GM12864 (cell line): ENCODE measurements around the gene MEIOSIN.

Experiments used
- DNase-seq: peaks from one replicate; pipeline ENCODE4 v3.0.0-alpha.2; 2011; ENCODE audit warnings: low read depth
- H3K4me3 ChIP-seq: 2 replicates; pipeline ENCODE4 v1.5.1; 2011; ENCODE audit warnings: mild to moderate bottlenecking, low read depth, low read length, control low read depth
- TF ChIP-seq, protein P1 (sequence below): IDR thresholded peaks from 2 replicates; pipeline ENCODE4 v1.5.1; 2011; ENCODE audit warnings: low read depth, mild to moderate bottlenecking, moderate library complexity, low read length, control low read depth, inconsistent platforms; ENCODE audit errors: missing control alignments

MEIOSIN gene

DNA sequence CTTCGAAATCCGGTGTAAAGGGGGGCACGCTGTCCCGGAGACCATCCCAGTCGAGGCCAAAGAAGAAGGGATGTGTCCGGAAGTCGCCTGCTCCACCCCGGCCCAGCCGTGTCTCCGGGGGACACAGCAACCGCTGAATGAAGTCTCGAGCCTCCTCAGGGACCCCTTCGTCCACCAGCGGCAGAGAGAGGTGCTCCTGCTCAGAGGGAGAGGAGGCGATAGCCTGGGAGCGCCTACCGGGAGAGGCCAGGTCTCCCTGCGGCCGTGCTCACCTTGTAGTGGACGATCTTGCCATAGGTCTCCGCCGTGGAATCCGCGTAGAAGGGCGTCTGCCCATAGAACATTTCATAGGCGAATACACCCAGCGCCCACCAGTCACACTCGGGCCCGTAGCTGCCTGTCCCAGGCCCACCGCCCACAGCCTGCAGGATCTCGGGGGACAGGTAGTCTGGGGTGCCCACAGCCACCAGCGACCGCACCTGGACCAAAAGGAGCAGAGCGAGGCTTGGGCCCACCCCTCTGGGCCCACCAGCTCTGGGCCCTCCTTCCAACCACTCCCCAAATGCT, 44.2 kb downstream of the MEIOSIN start:
- no peak for DNase-seq
- TF ChIP-seq, protein P1, sequence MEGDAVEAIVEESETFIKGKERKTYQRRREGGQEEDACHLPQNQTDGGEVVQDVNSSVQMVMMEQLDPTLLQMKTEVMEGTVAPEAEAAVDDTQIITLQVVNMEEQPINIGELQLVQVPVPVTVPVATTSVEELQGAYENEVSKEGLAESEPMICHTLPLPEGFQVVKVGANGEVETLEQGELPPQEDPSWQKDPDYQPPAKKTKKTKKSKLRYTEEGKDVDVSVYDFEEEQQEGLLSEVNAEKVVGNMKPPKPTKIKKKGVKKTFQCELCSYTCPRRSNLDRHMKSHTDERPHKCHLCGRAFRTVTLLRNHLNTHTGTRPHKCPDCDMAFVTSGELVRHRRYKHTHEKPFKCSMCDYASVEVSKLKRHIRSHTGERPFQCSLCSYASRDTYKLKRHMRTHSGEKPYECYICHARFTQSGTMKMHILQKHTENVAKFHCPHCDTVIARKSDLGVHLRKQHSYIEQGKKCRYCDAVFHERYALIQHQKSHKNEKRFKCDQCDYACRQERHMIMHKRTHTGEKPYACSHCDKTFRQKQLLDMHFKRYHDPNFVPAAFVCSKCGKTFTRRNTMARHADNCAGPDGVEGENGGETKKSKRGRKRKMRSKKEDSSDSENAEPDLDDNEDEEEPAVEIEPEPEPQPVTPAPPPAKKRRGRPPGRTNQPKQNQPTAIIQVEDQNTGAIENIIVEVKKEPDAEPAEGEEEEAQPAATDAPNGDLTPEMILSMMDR = no peak
- no peak overlapping the region for H3K4me3 ChIP-seq

DNA sequence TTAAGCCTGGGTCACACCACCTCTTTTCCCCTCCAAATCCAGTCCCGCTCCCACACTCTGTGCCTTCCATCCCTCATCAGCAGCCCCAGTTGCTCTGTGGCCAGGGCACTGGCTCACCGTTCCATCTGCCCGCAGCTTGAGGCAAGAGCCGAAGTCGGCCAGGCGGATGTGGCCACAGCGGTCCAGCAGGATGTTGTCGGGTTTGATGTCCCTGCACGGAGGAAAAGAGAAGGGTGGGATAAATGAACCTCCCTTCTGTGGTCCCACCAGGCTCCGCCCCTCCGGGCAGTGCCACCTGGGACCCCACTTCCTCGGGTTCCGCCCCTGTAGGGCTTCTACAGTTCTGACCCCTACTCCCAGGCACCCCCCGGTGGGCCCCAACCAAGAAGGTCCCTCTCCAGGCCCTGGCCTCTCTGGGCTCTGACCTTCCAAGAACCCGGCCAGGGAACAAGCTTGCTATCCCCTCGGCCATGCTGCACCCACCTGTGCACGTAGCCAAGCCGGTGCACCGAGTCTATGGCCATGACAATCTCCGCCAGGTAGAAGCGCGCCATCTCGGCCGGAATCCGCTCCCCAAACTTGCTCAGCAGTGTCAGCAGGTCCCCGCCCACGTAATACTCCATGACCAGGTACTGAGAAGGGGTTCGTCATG, 44.9 kb downstream of the MEIOSIN start:
- H3K4me3 ChIP-seq = no peak overlapping the region
- DNase-seq = no peak
- TF ChIP-seq, protein P1 = no peak

DNA sequence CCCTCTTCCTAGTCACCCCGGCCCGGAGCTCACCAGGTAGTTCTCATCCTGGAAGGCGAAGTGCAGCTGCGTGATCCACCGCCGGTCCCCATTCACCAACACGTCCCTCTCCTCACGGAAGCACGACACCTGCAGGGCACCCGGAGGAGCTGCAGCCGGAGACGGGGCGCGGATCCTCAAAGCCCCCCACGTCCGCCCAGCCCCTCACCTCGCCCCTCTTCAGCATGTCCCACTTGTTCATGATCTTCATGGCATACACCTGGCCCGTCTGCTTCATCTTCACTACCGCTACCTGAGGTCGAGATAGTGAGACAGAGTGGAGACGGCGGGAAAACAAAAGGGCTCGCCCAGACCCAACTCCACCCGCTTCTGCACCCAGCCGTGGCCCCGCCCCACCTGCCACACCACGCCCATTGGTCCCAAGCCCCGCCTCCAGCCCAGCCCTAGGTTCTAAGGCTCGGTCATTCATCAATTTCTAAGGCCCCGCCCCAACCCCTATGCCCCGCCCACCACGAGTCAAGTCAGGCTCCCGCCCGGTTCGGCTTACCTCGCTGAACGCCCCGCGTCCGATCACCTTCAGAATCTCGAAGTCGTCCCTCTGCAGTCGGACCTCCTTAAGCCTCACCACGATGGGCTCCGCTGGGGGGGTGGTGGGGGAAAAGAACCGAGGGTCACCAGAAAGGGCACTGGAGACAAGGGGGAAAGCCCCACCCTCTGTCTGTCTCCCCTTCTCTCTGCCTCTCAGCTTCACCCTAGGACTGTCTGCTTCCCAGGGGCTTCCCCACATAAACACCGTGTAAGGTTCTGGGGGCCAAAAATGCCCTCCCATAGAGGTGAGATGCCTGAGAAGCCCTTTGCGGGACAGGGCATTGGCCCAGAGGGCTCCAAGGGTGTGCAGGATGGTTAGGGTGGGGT, 46.2 kb downstream of the MEIOSIN start:
- DNase-seq = no peak
- TF ChIP-seq, protein P1 = peak; percentile 81
- peak overlapping the region; percentile 15 for H3K4me3 ChIP-seq

DNA sequence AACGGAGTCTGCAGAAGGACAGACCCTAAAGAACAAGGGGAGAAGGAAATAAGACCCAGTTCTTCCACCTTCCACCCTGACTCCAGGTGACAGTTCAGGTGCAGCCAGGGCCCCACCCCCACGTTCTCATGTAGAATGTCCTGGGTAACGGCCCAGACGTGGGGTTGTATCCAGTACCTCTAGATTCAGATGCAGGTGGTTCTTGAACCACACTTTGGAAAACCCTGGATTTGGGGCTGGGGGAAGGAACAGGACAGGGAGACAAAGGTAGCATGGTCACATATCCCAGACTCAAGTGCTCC, 46.9 kb downstream of the MEIOSIN start:
- no peak for DNase-seq
- TF ChIP-seq, protein P1 = no peak
- no peak overlapping the region for H3K4me3 ChIP-seq

DNA sequence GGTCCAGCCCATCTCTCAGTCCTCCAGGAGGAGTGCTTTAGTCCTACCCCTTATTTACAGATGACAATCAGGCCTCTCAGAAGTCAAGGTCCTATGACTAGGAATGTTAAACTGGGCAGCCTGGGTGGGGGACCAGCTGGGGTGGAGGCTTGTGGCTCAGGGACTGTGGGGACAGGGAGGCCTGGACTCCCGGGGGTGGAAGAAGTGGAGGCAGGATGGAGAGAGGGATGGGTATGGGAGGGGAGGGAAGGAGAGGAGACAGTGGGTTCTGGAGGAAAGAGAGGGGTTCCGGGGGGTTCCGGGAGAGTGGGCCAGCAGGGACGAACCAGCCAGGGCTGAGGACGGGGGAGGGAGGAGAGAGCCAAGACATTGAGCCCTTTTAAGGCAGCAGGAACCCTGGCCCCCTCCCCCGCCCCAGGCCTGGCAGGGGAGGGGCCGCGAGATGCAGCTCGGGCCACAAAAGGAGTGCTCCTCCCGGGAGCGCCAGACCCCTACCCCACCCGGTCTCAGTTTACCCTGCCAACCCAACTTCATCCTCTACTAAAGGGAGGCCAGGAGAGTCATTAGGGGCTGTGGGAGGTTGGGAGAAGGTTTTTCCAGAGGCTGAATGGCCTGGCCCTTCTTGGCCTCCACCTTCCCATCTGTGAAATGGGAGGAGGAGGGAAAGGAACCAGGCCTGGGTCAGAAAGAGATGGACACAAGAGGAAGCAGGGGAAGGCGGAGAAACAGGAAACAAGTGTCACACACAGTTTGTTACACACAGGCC, 47.4 kb downstream of the MEIOSIN start:
- no peak for DNase-seq
- H3K4me3 ChIP-seq = no peak overlapping the region

More for the DNA sequence above, 47.4 kb downstream of the MEIOSIN start:
- TF ChIP-seq, protein P1 = no peak
